ENCODE results near the gene NTNG2.

DNA sequence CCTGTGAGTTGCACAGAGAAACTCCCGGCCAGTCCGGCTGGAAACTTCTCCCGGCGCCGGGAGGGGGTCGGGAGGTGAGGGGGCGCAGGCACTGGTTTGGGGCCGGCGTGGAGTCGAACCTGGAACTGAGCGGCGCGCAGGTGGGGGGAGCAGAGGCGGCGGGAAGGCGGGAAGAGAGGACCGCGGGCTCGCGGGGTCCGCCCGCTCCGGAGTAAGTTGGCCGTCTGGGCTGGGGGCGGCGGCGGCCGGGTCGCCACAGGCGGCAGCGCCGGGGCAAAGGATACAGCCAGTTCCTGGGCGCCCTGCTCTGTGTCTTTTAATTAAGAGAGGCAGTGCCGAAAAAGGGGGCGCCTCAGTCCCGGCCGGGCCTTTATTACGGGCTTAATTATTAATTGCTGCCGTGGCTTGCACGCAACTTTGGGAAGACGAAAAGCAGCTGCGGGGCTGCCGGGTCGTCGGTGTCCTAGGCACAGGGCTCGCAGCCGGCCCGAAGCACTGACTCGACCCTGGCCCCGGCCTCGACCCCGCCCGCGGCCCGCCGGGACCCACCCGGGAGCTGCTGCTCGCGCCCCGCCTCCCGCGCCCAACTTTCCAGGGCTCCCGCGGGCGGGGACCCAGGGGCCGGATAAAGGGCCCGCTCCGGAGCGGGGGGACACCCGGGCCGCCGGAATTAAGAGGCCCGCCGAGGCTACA is 1.1 kb downstream of the NTNG2 start:
- TF ChIP-seq, protein P1, sequence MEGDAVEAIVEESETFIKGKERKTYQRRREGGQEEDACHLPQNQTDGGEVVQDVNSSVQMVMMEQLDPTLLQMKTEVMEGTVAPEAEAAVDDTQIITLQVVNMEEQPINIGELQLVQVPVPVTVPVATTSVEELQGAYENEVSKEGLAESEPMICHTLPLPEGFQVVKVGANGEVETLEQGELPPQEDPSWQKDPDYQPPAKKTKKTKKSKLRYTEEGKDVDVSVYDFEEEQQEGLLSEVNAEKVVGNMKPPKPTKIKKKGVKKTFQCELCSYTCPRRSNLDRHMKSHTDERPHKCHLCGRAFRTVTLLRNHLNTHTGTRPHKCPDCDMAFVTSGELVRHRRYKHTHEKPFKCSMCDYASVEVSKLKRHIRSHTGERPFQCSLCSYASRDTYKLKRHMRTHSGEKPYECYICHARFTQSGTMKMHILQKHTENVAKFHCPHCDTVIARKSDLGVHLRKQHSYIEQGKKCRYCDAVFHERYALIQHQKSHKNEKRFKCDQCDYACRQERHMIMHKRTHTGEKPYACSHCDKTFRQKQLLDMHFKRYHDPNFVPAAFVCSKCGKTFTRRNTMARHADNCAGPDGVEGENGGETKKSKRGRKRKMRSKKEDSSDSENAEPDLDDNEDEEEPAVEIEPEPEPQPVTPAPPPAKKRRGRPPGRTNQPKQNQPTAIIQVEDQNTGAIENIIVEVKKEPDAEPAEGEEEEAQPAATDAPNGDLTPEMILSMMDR (IDR thresholded peaks at IDR 0.05; ENCODE audit: extremely low read depth in 1 of 2, insufficient read depth in 1 of 2, low read depth in 1 of 2, low read length in 2 of 2) = no peak
- TF ChIP-seq EZH2 (IDR thresholded peaks at IDR 0.05; ENCODE audit: borderline replicate concordance, low read depth, low read length, severe bottlenecking) (peak; percentile 93), POLR2AphosphoS5 (IDR thresholded peaks at IDR 0.05; ENCODE audit: insufficient read depth, low read depth, low read length) (no peak), POLR2A (IDR thresholded peaks at IDR 0.05; ENCODE audit: low read depth, low read length) (no peak), JUN (IDR thresholded peaks at IDR 0.05; ENCODE audit: borderline replicate concordance, insufficient read depth, insufficient read length, low read depth) (no peak)
- TF ChIP-seq, protein P2, sequence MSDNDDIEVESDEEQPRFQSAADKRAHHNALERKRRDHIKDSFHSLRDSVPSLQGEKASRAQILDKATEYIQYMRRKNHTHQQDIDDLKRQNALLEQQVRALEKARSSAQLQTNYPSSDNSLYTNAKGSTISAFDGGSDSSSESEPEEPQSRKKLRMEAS (IDR thresholded peaks at IDR 0.05; ENCODE audit: insufficient read depth, insufficient read length) = no peak
